HL-60 (cell line): ENCODE measurements around the gene GALNT14.

Experiments used
- DNase-seq, 2 experiments: peaks; one replicate each; pipeline ENCODE4 v3.0.0-alpha.2; 2010 to 2020; ENCODE audit warnings: low read depth in 1 of 2, low spot score in 1 of 2
- H3K27ac ChIP-seq: fragments of 250-450 bp; sonication (Bioruptor Pico); replicated peaks from 2 replicates; pipeline ENCODE4 v1.5.1; 2020; ENCODE audit warnings: mild to moderate bottlenecking, moderate library complexity
- H3K27me3 ChIP-seq: fragments of 250-450 bp; sonication (Bioruptor Pico); 2 replicates; pipeline ENCODE4 v1.5.1; 2021; ENCODE audit warnings: mild to moderate bottlenecking, moderate library complexity; ENCODE audit not compliant: insufficient read depth, poor library complexity, severe bottlenecking
- H3K4me3 ChIP-seq: replicated peaks from 2 replicates; pipeline ENCODE4 v1.5.1; 2011; ENCODE audit warnings: mild to moderate bottlenecking, control low read depth, low read length; ENCODE audit not compliant: insufficient read depth
- CTCF ChIP-seq: IDR thresholded peaks from one replicate; pipeline ENCODE4 v1.5.1; 2011; ENCODE audit warnings: low read length, control low read depth, inconsistent platforms; ENCODE audit not compliant: insufficient read depth
- GABPA ChIP-seq: IDR thresholded peaks from 2 replicates; pipeline ENCODE4 v1.6.1; 2012; ENCODE audit warnings: low read depth
- POLR2AphosphoS5 ChIP-seq: IDR thresholded peaks from 2 replicates; pipeline ENCODE4 v1.6.1; 2012; ENCODE audit warnings: low read depth
- REST ChIP-seq: IDR thresholded peaks from 2 replicates; pipeline ENCODE4 v1.6.1; 2012; ENCODE audit warnings: low read depth; ENCODE audit not compliant: insufficient replicate concordance
- SPI1 ChIP-seq: IDR thresholded peaks from 2 replicates; pipeline ENCODE4 v1.6.1; 2012; ENCODE audit warnings: low read depth, mild to moderate bottlenecking, borderline replicate concordance

The GALNT14 gene

GRCh38 chr2:31028417-31028816 lies 109.8 kb downstream of the GALNT14 start:
- Histone ChIP-seq H3K27me3 (no peaks in the 10 kb centered on the region), H3K4me3 (no peak overlapping the region), H3K27ac (no peak overlapping the region)
- no peak for DNase-seq
- no peak for TF ChIP-seq SPI1
- TF ChIP-seq GABPA: no peak
- no peak for TF ChIP-seq CTCF
- no peak for TF ChIP-seq REST

GRCh38 chr2:31027549-31027948 lies 110.7 kb downstream of the GALNT14 start:
- TF ChIP-seq REST (no peak), POLR2AphosphoS5 (no peak), SPI1 (no peak), CTCF (no peak), GABPA (no peak)
- H3K27ac ChIP-seq: no peak overlapping the region
- H3K27me3 ChIP-seq: no peaks in the 10 kb centered on the region
- no peak overlapping the region for H3K4me3 ChIP-seq
- DNase-seq: no peak

- H3K27me3 ChIP-seq: no peaks in the 10 kb centered on the region
- DNase-seq: no peak
- no peak overlapping the region for H3K27ac ChIP-seq
- H3K4me3 ChIP-seq: no peak overlapping the region
- no peak for TF ChIP-seq GABPA
- no peak for TF ChIP-seq CTCF
- no peak for TF ChIP-seq REST
- no peak for TF ChIP-seq POLR2AphosphoS5
- TF ChIP-seq SPI1: no peak
Observed at GRCh38 chr2:31023541-31023940, 114.7 kb downstream of the GALNT14 start.
